Spleen (tissue), 11 donors: ENCODE results near the gene SPDEF. TPM values are rescaled to one million over a fixed set of nuclear protein-coding genes. Genes with fewer than 3 reads are reported as not detected.

Experiments used
- DNase-seq: peaks from one replicate; pipeline ENCODE4 v3.0.0-alpha.2; 2020
- H3K27ac ChIP-seq, 8 donors: fragments of 200-600 bp; sonication (generic) in 7 of 8; 1 replicate in 4 of 8; 2 replicates in 4 of 8; pipeline versions ENCODE4 v1.5.0 to v1.8.0; 2016 to 2021; ENCODE audit warnings: inconsistent platforms in 4 of 8, mild to moderate bottlenecking in 4 of 8, moderate library complexity in 1 of 8
- H3K27me3 ChIP-seq, 7 donors: fragments of 200-600 bp; sonication (generic) in 6 of 7; replicated peaks in 1 of 7; 1 replicate in 4 of 7; 2 replicates in 3 of 7; pipeline versions ENCODE4 v1.5.0 to v1.8.0; 2016 to 2021; ENCODE audit warnings: inconsistent platforms in 3 of 7, mild to moderate bottlenecking in 1 of 7
- H3K36me3 ChIP-seq, 6 donors: fragments of 200-600 bp; sonication (generic) in 5 of 6; 1 replicate in 4 of 6; 2 replicates in 2 of 6; pipeline versions ENCODE4 v1.5.0 to v1.8.0; 2016 to 2021; ENCODE audit warnings: inconsistent platforms in 2 of 6
- H3K4me1 ChIP-seq, 6 donors: fragments of 200-600 bp; sonication (generic) in 5 of 6; 1 replicate in 3 of 6; 2 replicates in 3 of 6; pipeline versions ENCODE4 v1.5.0 to v1.8.0; 2016 to 2021; ENCODE audit warnings: inconsistent platforms in 3 of 6
- H3K4me3 ChIP-seq, 8 donors: fragments of 200-600 bp; sonication (generic) in 7 of 8; 1 replicate in 4 of 8; 2 replicates in 4 of 8; pipeline versions ENCODE4 v1.5.0 to v1.8.0; 2016 to 2021; ENCODE audit warnings: inconsistent platforms in 4 of 8, mild to moderate bottlenecking in 4 of 8, moderate library complexity in 2 of 8
- H3K9me3 ChIP-seq, 8 donors: fragments of 200-600 bp; sonication (generic) in 7 of 8; 1 replicate in 4 of 8; 2 replicates in 4 of 8; pipeline versions ENCODE4 v1.5.0 to v1.8.0; 2016 to 2021; ENCODE audit warnings: inconsistent platforms in 4 of 8
- CTCF ChIP-seq, 11 experiments: fragments of 200-600 bp in 7 of 11; fragments of 450-650 bp in 4 of 11; sonication (generic) in 4 of 11; IDR thresholded peaks in 8 of 11; conservative IDR thresholded peaks in 3 of 11; 1 replicate in 7 of 11; 2 replicates in 4 of 11; pipeline versions ENCODE4 v1.4.0 to v1.8.0; 2016 to 2021; ENCODE audit warnings: antibody characterized with exemption in 11 of 11, inconsistent platforms in 4 of 11, mild to moderate bottlenecking in 1 of 11
- POLR2A ChIP-seq, 3 donors: fragments of 450-650 bp; IDR thresholded peaks; one replicate each; pipeline ENCODE4 v1.5.1; 2017; ENCODE audit warnings: antibody characterized with exemption in 3 of 3, mild to moderate bottlenecking in 1 of 3
- POLR2AphosphoS5 ChIP-seq, 3 donors: sonication (generic); formaldehyde crosslinking; IDR thresholded peaks; one replicate each; pipeline ENCODE4 v1.5.1; 2017; ENCODE audit warnings: antibody characterized with exemption in 3 of 3
- WGBS, 5 donors: extraction: QIAGEN DNeasy Blood & Tissue Kit in 3 of 5; methylation state at CpG; one replicate each; pipeline versions ENCODE4 v1.1.5 to v1.1.7; 2013 to 2018; 5-methylcytosine and 5-hydroxymethylcytosine counted together
- intact Hi-C: fragments of 100-400 bp; cut with DNase I; formaldehyde crosslinking; loops from one replicate; pipeline ENCODE4 v1.15.0; 2023; ENCODE audit warnings: low total_unique reads
- polyA plus RNA-seq, 3 donors: library from polyadenylated mRNA; stranded (reverse); fragments of 200-250 nt; gene quantifications; one replicate each; pipeline ENCODE4 v1.2.1, GENCODE V29; 2013
- total RNA-seq, 7 donors: library from RNA; depleted of rRNA in 3 of 7; stranded (reverse); fragments of >200 nt in 3 of 7; fragmentation: NEBNext Ultra II Directional in 4 of 7; extraction: Animal tissue kit (Norgen Biotek cat#: 25700) in 4 of 7; gene quantifications; one replicate each; pipeline versions ENCODE4 v1.1.0 to v1.2.1, GENCODE V29; 2016 to 2021
- donor health status: healthy with polysubstance abuse.
- donor health status: DM: no; HTN: no; CAD: no; lungs with moderate emphysema.
- donor health status: DM: no; HTN: no; CAD: no.
- donor health status: Bipolar disorder and iron deficiency.
- donor health status: healthy.
- donor health status: DM: no; HTN: no; CAD: no.
- donor health status: DM: yes; HTN: yes; CAD: no.

SPDEF gene
- total and polyA plus RNA-seq, 10 donors: 0.03 to 0.32 (median 0.13) TPM; not detected in 7

DNA sequence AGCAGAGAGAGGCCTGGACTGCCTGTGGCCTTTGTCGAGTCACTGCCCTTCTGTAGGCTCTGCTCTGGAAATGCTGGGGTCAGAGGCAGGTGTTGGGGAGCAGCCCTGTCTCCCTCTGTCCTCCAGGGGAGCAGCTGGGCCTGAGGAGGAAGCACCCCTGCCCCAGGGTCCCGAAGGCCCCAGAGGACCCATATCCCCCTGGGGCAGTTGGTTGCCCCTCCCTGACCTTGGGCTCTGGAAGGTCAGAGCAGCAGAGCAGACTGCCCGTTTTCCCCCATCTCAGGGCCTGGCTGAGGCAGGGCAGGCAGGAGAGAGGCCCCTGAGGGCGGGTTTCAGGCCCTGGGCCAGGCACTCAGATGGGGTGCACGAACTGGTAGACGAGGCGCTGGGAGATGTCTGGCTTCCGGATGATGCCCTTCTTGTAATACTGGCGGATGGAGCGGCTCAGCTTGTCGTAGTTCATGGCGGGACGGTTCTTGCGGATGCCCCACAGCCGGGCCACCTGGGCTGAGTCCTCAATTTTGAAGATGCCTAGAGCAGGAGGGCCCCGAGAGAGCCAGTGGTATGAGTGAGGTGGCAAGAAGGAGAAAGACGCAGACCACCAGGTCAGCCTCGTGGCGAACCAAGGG, 18.1 kb downstream of the SPDEF start:
- no peak for TF ChIP-seq CTCF (IDR thresholded peaks at IDR 0.05 in 8 of 11, conservative IDR thresholded peaks at IDR 0.05 in 3 of 11)
- no peak for TF ChIP-seq POLR2AphosphoS5 (IDR thresholded peaks at IDR 0.05)
- TF ChIP-seq POLR2A (IDR thresholded peaks at IDR 0.05): no peak
- Histone ChIP-seq H3K4me3 (no peak overlapping the region), H3K4me1 (no peaks in the 10 kb centered on the region), H3K9me3 (no peaks in the 10 kb centered on the region), H3K27me3 (no peaks in the 10 kb centered on the region), H3K36me3 (no peaks in the 10 kb centered on the region), H3K27ac (no peak overlapping the region)
- 88 to 94% (median 92%) methylated on average over 17 to 19 of the region's 19 CpGs for WGBS, 5 donors
- intact Hi-C loops: no loop called here
- DNase-seq: no peak

DNA sequence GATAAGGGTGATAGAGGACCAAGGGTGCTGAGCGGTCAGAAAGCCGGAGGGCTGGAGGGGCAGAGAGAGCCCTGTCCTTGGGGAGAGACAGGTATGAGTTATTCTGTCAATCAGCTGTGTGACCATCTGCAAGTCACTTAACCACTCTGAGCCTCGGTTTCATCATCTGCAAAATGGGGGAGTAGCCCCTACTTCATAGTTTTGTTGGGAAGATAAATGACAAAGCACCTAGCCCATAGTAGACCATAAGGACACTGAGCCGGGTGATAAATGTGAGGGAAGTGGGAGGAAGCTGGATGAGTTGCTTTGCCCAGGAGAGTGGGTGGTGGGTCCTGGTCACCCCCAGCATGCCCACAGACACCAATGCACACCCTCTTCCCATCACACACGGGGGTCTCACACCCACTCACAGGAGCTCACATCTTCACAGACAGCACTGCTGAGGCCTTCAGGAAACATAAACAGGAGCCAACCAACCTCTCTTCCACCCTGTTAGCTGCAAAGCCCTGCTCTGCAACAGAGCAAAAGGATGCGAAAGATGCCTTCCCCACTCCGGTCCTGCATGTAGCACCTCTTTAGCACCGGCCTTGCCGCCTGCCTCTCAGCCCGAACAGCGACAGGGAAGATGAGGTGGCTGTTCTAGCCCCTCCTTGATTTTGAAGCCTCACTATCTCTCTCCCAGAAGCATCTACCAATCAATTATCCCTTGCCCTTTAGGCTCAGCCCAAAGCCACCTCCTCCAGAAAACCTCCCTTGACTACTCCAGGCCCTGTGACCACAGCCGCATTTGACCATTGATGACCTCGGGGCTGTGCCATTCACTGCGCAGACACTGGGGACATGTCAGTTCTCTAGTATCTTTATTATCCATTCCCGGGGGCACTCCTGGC, 18.9 kb downstream of the SPDEF start:
- DNase-seq: no peak
- no peaks in the 10 kb centered on the region for H3K4me1 ChIP-seq
- TF ChIP-seq CTCF (IDR thresholded peaks at IDR 0.05 in 8 of 11, conservative IDR thresholded peaks at IDR 0.05 in 3 of 11): no peak
- no peak for TF ChIP-seq POLR2A (IDR thresholded peaks at IDR 0.05)
- TF ChIP-seq POLR2AphosphoS5 (IDR thresholded peaks at IDR 0.05): no peak

DNA sequence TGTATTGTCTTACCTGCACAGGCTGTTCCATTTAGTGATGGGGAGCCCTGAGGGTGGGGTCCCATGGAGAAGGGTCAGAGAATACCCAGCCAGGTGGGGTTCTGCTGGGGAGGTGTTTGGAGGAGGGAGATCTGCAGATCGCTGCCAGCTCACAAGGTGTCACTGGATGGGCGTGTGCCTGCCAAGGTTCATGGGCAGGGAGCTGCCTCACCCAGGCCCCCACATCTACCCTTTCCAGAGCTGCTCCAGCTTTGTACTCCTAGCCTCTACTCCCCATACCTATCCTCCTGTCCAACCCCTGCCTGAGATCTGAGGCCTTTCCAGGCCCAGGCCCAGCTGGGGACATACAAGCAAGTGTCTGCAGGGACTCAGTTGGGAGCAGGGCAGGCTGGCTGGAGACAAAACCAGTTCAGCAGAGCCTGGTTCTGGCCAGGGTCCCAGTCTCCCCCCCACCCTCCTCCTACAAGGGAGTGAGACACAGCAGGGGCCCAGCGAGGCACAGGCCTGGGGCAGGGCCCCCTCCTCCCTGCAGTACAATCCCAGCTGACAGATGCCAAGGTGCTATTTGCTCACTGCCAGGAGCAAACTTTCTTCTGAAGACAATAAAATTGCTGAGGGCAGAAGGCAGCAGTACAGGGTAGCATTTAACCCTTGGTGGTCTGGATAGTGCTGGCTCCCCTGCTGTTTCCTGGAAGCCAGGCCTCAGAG, 19.7 kb downstream of the SPDEF start:
- DNase-seq: no peak
- TF ChIP-seq POLR2A (IDR thresholded peaks at IDR 0.05) (no peak), POLR2AphosphoS5 (IDR thresholded peaks at IDR 0.05) (no peak), CTCF (IDR thresholded peaks at IDR 0.05 in 8 of 11, conservative IDR thresholded peaks at IDR 0.05 in 3 of 11) (no peak)
- intact Hi-C loops: no loop called here

More for the DNA sequence above, 18.9 kb downstream of the SPDEF start:
- intact Hi-C loops: no loop called here
- 86 to 95% (median 90%) methylated on average over 15 of the region's 15 CpGs for WGBS, 5 donors
- Histone ChIP-seq H3K9me3 (no peaks in the 10 kb centered on the region), H3K27me3 (no peaks in the 10 kb centered on the region), H3K27ac (no peak overlapping the region), H3K36me3 (no peaks in the 10 kb centered on the region), H3K4me3 (no peak overlapping the region)

More for the DNA sequence above, 19.7 kb downstream of the SPDEF start:
- Histone ChIP-seq H3K4me1 (no peaks in the 10 kb centered on the region), H3K36me3 (no peaks in the 10 kb centered on the region), H3K27ac (no peak overlapping the region), H3K27me3 (no peaks in the 10 kb centered on the region), H3K4me3 (no peak overlapping the region), H3K9me3 (no peaks in the 10 kb centered on the region)
- whole genome bisulfite sequencing, 5 donors: 82 to 94% (median 90%) methylated on average over 2 to 3 of the region's 3 CpGs
